ELR (cell line): ENCODE data around the gene LCP1.
"Not testable (repeated sequence)": the region's sequence is repeated elsewhere in the genome, so short reads cannot be mapped to it uniquely, and the experiment has no call there.

ENCODE experiments used
- DNase-seq: peaks from one replicate; pipeline ENCODE4 v3.0.0-alpha.2; 2015; ENCODE audit warnings: low read depth

Gene LCP1

GRCh38 chr13:46181377-46181839 is 569 bp downstream of the LCP1 start:
- DNase-seq: no peak

- DNase-seq: no peak
These were observed 1.8 kb downstream of the LCP1 start for GRCh38 chr13:46179969-46180763.

- no peak for DNase-seq
These were observed 2.5 kb downstream of the LCP1 start for GRCh38 chr13:46179491-46179908.

- no peak for DNase-seq
These were observed 3.2 kb downstream of the LCP1 start for GRCh38 chr13:46178821-46179220.

- no peak for DNase-seq
These were observed 3.8 kb downstream of the LCP1 start for GRCh38 chr13:46178143-46178542.

- DNase-seq: no peak
These were observed 5.2 kb downstream of the LCP1 start for GRCh38 chr13:46176756-46177155.

- DNase-seq: no peak
These were observed 8.3 kb downstream of the LCP1 start for GRCh38 chr13:46173656-46174055.

- peak; percentile 20 for DNase-seq
These were observed 9.4 kb downstream of the LCP1 start for GRCh38 chr13:46172531-46172991.

GRCh38 chr13:46171739-46172138 is 10.2 kb downstream of the LCP1 start:
- DNase-seq: no peak

- DNase-seq: no peak
These were observed 10.8 kb downstream of the LCP1 start for GRCh38 chr13:46171217-46171616.

GRCh38 chr13:46170687-46171086 is 11.3 kb downstream of the LCP1 start:
- DNase-seq: peak; percentile 20

- DNase-seq: no peak
These were observed 11.7 kb downstream of the LCP1 start for GRCh38 chr13:46170268-46170667.

GRCh38 chr13:46169758-46170157 is 12.2 kb downstream of the LCP1 start:
- DNase-seq: no peak

- no peak for DNase-seq
These were observed 13.2 kb downstream of the LCP1 start for GRCh38 chr13:46168783-46169182.

GRCh38 chr13:46168341-46168740 is 13.6 kb downstream of the LCP1 start:
- peak; percentile 33 for DNase-seq

GRCh38 chr13:46166947-46167610 is 14.9 kb downstream of the LCP1 start:
- DNase-seq: no peak

GRCh38 chr13:46166224-46166584 is 15.8 kb downstream of the LCP1 start:
- DNase-seq: no peak

GRCh38 chr13:46165485-46166223 is 16.3 kb downstream of the LCP1 start:
- DNase-seq: peak; percentile 71

- DNase-seq: no peak
These were observed 17.3 kb downstream of the LCP1 start for GRCh38 chr13:46164661-46165060.

GRCh38 chr13:46162741-46163140 is 19.2 kb downstream of the LCP1 start:
- DNase-seq: not testable (repeated sequence)

GRCh38 chr13:46160471-46161066 is 21.4 kb downstream of the LCP1 start:
- peak; percentile 65 for DNase-seq

GRCh38 chr13:46160065-46160464 is 21.9 kb downstream of the LCP1 start:
- DNase-seq: no peak
